Putamen (tissue), 1 donor: Measurements from ENCODE around the gene ARHGAP45.
"Not testable (repeated sequence)": the region's sequence is repeated elsewhere in the genome, so short reads cannot be mapped to it uniquely, and the experiment has no call there.

ENCODE experiments used
- DNase-seq: peaks from one replicate; pipeline ENCODE4 v3.0.0-alpha.2; 2016; ENCODE audit warnings: low spot score

ARHGAP45 gene, protein sequence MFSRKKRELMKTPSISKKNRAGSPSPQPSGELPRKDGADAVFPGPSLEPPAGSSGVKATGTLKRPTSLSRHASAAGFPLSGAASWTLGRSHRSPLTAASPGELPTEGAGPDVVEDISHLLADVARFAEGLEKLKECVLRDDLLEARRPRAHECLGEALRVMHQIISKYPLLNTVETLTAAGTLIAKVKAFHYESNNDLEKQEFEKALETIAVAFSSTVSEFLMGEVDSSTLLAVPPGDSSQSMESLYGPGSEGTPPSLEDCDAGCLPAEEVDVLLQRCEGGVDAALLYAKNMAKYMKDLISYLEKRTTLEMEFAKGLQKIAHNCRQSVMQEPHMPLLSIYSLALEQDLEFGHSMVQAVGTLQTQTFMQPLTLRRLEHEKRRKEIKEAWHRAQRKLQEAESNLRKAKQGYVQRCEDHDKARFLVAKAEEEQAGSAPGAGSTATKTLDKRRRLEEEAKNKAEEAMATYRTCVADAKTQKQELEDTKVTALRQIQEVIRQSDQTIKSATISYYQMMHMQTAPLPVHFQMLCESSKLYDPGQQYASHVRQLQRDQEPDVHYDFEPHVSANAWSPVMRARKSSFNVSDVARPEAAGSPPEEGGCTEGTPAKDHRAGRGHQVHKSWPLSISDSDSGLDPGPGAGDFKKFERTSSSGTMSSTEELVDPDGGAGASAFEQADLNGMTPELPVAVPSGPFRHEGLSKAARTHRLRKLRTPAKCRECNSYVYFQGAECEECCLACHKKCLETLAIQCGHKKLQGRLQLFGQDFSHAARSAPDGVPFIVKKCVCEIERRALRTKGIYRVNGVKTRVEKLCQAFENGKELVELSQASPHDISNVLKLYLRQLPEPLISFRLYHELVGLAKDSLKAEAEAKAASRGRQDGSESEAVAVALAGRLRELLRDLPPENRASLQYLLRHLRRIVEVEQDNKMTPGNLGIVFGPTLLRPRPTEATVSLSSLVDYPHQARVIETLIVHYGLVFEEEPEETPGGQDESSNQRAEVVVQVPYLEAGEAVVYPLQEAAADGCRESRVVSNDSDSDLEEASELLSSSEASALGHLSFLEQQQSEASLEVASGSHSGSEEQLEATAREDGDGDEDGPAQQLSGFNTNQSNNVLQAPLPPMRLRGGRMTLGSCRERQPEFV

DNA sequence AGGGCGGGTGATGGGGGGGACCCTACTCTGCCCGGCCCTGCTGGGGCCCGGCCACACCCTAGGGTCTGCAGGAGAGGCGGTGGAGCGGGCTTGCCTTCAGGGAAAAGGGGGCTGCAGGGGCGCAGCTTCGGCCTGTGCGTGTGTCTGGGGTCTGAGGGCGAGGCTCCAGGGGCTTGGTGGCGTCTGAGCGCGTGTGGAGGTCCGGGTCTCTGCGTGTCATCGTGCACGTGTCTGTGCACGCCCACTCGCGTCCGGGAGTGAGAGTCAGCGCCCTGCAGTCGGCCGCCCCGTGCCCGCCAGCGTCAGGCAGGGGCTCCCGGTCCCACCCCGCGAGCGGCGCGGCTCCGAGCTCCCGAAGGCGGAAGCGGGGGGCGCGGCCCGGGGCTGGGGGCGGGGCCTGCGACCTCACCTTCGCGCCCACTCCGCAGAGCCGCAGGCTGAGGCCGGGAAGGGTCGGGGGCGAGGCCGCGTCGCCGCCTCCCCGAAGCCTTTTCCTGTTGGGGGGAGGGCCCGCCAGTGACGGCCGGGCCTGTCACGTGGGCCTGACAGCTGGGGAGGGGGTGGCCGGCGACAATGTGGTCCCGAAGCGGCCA is at the start of gene ARHGAP45:
TSS of gene ARHGAP45 (plus strand) at position 420 of the 593 bp plus-strand sequence. CDS start 239 bp downstream, outside the sequence.
- DNase-seq: no peak

DNA sequence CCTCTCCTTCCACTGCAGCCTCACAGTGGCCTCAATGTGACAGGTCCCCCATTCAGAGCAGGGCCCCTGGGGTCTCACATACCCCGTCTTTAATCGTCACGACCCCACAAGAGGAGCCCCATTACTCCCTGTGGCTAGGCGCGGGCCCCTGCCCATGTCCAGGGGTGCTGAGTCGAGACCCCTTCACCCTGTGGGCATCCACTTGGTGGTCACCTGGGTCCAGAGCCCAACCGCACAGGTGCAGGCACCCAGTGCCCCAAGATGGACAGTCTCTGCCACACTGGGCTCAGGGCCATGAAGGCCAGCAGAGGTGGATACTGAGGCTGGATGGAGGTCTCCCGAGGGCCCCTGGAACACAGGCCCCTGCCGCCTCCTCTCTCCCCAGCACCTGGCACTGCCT is 49.1 kb upstream of the ARHGAP45 start:
- no peak for DNase-seq

DNA sequence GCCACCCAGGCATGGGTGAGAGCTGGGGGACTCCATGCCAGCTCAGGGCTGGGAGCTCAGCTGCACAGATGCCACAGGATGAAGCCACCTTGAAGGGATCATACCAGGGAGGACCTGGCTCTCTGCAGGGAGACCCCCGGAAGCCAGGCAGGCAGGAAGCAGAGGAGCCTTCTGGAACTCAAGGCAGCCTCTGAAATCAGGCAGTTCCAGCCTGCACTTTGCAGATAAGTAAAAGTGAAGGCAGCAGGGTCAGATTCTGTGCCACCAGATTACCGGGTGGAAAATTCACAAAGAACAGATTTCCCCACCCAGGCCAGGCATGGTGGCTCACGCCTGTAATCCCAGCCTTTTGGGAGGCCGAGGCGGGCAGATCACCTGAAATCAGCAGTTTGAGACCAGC is 48.6 kb upstream of the ARHGAP45 start:
- DNase-seq: no peak

DNA sequence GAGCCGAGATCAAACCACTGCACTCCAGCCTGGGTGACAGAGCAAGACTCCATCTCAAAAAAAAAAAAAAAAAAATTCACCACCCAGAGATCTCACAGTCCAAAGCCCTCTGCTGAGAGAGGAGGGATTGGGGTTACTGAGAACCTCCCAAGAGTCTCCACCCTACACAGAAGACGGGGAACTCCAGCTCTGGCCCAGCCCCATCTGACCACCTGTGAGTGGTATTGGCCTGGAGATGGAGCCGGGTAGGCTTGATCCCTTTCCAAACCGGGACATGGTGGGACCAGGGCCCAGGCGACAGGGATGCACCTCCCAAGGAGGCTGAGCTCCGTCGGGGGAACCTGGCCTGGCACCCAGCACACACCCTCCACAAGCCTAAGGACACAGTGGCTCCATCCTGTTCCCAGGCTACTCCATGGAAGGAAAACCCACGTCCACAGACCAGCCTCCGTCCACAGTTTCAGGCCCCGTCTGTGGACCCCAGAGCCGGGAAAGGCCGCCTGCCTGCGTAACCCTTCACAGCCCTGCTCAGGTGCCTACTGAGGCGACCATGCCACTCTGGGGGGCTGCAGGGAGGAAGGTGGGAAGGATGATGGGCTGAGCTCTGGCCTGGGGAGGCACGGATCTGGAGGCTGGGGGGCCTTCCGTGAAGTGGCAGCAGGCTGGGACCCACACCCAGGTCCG is 47.9 kb upstream of the ARHGAP45 start:
- DNase-seq: no peak

DNA sequence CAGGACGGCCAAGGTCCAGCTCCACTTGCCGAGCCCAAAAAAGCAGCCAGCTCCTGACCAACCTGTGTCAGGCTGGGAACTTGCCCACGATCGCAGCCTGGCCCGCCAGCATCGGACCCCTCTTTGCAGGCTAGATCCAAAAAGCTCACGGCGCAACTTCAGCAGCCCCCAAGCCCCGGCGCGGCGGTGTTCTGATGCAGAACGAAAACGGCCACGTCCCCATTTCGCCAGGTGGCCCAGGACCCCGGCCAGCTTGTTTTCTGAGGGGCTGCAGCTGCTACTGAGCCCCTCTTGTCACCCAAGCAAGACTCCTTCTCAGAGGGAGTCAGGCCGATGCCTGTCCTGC is 47.4 kb upstream of the ARHGAP45 start:
- no peak for DNase-seq

DNA sequence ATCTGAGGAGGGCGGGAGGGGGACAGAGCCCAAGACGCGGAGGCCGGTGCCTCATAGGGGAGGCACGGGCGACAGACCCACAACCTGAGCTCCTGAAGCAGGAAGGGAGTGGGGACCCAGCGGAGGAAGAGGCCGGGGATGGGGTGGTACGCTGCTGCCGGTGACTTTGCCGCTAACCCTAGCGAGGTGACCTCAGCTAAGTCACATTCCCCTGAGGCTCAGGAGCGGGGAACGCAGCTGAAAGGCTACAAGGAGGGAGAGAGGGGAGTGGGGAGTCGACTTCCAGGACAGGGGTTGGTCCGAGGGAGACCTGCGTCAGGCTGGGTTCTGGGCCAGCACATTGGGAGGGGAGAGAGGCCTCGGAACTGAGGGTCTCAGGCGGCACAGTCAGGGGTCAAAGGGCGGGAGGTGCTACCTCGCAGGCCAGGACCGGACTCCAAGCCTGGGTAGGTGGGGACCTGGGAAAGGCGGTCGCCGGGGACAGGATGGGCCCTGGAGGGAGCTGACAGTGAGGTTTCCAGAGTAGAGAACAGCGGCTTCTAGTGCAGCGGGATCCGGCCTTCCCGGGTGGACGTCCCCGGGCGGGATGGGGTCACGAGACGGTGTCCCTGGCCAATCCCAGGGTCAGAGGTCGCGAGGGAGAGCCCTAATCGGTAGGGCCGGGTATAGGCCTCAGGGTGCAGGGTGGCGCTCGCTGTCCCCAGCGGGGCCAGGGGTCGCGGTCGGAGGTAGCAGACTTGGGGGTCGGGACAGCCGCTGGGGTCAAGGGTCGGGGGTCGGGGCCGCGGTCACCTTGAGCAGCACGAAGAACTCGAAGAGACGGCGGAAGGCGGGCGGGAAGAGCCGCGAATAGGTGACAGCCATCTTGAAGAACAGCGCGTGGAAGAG is 46.7 kb upstream of the ARHGAP45 start:
- DNase-seq: no peak

DNA sequence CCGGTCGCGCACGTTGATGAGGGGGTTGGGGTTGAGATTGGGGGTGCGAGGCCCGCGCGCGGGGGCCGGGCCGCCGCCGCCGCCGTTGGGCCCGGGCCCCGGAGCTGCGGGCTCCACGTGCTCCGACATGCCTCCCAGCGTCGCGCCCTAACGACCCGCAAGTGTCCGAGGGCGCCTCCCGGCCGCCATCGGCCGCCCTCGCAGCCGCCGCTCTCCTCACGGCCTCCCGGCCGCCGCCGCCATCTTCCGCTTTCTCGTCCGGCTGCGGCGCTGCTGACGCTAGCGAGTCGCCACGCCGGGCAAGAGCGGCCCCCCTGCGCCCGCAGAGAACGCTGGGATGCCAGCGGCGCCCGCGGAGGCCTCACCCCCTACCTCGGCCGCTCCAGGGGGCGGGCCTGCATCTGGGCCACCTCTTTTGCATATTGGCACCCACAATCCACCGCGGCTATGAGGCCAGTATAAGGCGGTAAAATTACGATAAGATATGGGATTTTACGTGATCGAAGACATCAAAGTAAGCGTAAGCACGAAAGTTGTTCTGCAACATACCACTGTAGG is 46.0 kb upstream of the ARHGAP45 start, which contains the start of gene TMEM259:
TSS of gene TMEM259 (minus strand) at position 256 of the 558 bp plus-strand sequence. CDS start at position 129, 127 bp downstream.
- DNase-seq: peak; percentile 98

DNA sequence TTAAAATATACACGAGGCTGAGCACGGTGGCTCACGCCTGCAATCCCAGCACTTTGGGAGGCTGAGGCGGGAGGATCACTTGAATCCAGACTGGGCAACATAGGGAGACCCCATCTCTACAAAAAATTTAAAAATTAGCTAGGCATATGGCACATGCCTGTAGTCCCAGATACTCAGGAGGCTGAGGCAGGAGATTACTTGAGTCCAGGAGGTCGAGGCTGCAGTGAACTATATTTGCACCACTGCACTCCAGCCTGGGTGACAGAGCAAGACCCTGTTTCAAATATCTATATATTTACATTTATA is 43.1 kb upstream of the ARHGAP45 start:
- DNase-seq: not testable (repeated sequence)

DNA sequence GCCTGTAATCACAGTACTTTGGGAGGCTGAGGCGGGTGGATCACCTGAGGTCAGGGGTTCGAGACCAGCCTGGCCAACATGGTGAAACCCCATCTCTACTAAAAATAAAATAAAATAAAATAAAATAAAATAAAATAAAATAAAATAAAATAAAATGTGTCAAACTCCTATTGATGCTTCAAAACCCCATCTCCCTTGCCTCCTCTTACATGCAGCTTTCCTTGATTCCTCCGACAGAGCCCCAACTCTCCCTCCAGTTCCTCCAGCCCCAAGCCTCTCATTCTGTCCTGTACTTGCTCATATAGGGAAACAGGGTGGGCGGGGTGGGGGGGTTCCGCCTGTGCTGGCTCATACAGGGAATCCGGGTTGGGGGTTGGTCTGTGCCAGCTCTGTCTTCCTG is 41.9 kb upstream of the ARHGAP45 start:
- not testable (repeated sequence) for DNase-seq

DNA sequence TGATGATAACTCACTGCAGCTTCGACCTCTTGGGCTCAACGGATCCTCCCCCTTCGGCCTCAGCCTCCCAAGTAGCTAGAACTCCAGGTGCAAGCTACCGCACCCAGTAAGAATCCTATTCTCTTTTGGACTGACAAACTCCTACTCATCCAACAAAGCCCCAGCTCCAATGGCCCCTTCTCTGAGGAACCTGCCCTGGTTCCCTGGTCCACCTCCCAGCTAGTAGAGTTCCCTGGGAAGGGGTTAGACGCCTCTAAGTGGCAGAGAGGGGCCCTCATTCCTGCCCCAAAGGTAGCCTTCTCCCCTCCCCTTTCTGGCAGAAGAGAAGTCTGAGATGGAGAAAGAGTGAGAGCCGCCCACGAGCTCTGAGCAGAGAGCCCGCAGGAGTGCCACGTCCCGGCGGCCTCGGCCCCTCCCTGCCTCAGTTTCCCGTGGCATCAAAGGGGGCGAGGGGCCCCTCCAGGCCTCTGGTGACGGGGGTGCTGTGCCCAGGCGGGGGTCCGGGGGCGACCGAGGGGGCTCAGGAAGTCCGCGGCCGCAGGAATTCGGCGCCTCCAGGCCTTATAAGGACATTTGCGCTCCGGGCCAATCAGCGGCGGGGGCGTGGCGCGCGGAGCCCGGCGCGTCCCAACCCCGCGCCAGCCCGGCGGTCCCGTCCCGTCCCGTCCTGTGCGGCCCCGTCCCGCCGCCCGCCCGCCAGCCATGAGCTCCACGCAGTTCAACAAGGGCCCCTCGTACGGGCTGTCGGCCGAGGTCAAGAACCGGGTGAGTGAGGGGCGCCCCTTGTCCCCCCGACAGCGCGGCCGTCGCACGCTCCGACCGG is 40.8 kb upstream of the ARHGAP45 start, which contains the start of gene CNN2:
TSS of gene CNN2 (plus strand) at position 649 of the 823 bp plus-strand sequence. CDS start at position 703, 54 bp downstream.
- DNase-seq: no peak

DNA sequence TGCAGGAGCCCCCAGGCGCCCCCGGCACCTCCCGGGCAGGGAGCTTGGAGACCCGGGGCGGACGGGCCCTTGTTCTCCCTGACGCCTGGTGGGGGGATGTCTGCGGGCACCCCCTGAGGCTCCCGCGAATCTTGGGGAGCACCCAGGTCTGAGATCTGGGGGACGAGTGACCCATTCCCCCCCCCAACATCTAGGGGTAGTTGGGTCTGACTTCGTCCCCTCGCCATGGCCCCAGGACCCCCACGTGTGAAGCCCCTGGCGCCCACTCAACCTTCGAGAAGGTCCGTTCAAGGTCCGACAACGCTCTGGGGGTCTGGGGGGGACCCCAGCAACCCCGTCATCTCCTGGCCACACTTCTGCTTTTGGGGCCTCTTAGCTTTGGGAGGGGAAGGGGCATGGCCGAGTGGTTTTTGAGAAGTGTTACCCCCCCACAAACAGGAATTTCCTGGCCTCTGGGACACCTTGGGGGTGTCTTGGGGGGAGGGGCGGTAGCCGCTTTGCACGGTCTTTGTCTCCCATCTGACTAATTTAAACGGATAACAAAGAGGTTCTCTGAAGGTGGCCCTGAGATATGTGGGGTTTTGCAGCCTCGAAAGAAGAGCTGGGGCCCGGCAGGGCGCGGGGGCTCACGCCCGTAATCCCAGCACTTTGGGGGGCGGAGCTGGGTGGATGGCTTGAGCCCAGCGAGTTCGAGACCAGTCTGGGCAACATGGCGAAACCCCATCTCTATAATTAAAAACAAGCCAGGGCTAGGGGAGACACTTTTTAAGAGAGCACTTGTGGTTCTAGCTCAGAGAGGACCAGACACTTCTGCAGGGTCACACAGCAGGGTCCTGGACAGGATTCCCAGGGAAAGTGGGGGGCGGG is 40.0 kb upstream of the ARHGAP45 start:
- DNase-seq: no peak

DNA sequence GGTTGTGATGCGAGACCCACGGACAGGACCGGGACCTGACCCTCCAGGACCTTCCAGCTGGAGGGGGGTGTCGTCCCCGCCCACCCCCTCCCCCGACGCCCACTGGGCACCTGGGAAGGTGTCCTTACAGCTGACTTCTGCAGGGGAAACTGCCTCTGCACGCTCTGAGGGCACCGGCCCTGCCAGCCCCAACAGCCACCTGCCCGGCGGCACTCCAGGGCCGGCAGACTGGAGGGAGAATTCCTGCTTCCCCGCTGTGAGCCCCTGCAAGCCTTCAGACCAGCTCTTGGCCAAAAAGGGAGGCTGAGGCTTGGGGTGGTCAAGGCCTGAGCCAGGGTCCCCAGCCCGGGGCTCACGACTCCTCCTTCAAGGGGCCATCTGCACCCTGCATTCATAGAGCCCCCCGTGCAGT is 39.3 kb upstream of the ARHGAP45 start:
- DNase-seq: no peak

DNA sequence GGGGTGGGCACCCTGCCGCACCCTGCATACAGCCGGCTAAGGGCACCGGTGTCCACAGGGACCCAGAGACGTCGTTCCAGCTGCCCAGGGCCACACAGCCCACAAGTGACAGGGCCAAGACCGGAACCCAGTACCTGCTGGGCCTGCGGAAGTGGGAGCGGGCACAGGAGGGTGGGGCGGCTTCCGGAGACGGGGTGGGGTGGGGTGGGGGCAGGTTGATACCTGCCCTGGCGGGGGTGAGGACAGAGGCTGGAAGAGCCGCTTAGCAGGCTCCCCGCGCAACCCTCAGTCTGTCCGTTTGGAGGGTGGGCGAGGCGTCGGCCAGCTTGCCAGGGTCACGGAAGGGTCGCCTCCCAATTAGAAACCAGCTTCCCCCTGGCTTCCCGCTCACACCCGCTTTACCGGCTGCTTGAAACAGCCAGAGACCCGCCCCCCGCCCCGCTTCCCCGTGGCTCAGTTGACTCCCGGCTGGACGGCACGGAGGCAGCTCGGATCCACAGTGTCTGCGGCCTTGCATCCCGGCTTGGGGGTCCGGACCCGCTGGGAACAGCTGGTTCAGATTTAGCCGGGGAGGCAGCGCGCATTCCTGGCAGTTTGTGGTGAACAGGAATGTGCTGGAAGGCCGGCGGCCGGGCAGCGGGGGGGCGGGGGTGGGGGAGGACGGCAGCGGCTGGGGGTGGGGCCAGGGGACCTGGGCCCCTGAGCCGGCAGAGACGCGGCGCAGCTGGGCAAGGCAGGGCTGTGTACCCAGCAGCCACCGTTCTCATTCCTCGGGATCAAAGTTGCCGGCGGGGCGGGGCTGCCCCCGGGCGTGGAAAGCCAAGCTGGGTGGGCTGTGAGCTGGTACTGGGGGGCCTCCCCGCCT is 38.7 kb upstream of the ARHGAP45 start:
- DNase-seq: no peak

DNA sequence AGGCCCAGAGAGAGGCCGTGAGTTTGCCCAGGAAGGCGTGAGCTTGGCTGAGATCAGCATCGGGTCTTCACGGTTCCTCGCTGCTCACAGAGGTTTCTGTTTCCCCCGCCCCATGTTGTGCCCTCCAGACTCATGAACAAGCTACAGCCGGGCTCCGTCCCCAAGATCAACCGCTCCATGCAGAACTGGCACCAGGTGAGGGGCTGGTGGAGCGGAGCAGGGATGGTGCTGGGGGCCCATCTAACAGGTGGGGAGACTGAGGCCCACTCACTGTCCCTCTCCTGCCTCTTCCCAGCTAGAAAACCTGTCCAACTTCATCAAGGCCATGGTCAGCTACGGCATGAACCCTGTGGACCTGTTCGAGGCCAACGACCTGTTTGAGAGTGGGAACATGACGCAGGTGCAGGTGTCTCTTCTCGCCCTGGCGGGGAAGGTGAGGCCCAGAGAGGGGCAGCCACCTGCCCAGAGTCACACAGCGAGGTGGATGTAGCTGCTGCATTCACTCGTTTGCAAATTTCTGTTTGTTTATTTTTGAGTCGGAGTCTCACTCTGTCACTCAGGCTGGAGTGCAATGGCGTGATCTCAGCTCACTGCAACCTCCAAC is 34.6 kb upstream of the ARHGAP45 start:
- DNase-seq: no peak

DNA sequence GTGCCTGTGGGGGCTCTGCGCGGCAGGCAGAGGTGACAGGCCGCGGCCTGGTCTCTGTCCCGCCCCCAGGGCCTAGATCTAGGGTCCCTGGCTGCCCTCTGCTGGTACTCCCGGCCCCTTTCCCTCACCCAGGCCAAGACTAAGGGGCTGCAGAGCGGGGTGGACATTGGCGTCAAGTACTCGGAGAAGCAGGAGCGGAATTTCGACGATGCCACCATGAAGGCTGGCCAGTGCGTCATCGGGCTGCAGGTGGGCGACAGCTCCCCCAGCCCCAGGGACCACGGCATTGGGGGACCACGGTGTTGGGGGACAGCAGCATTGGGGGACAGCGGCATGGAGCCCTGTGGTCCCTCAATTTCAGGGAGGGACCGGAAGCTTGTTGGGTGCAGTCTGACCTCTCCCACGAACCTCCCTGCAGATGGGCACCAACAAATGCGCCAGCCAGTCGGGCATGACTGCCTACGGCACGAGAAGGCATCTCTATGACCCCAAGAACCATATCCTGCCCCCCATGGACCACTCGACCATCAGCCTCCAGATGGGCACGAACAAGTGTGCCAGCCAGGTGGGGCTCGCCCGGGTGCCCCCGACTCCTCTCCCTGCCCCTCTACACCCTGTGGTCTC is 30.9 kb upstream of the ARHGAP45 start:
- no peak for DNase-seq

DNA sequence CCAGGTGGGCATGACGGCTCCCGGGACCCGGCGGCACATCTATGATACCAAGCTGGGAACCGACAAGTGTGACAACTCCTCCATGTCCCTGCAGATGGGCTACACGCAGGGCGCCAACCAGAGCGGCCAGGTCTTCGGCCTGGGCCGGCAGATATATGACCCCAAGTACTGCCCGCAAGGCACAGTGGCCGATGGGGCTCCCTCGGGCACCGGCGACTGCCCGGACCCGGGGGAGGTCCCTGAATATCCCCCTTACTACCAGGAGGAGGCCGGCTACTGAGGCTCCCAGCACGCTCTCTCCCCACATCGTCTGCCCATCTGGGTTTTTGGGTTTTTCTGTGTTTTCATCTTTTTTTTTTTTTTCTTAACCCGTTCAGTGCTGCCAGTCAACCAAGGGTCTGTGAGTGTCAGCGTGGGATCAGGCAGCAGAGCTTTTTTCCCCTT is 29.3 kb upstream of the ARHGAP45 start:
- DNase-seq: no peak
